Activated CD8-positive, alpha-beta T cell treated with anti-CD3 and anti-CD28 coated beads for 36 hours (primary cell): ENCODE results near the gene IL1A. TPM values are rescaled to one million over a fixed set of nuclear protein-coding genes. Genes with fewer than 3 reads are reported as not detected.

Source experiments
- ATAC-seq: fragments of 200-7000 bp; cut with Tn5 transposase; one replicate; pipeline ENCODE4 v1.10.0; 2021; ENCODE audit warnings: mild to moderate bottlenecking, moderate library complexity
- CTCF ChIA-PET: fragments of 350-600 bp; sonication (Branson Sonifier 250); formaldehyde crosslinking; loops from one replicate; lab custom pipeline; 2021; ENCODE audit warnings: antibody characterized with exemption; lab: Charles Lee
- POLR2A ChIA-PET: fragments of 350-600 bp; sonication (Branson Sonifier 250); formaldehyde crosslinking; loops from one replicate; lab custom pipeline; 2021; ENCODE audit warnings: antibody characterized with exemption; lab: Charles Lee
- DNase-seq: peaks from one replicate; pipeline ENCODE4 v3.0.0-alpha.2; 2020
- H3K27ac Mint-ChIP-seq: one replicate; pipeline ENCODE4 v1.8.0; 2021; ENCODE audit warnings: mild to moderate bottlenecking, mixed read lengths
- H3K27me3 Mint-ChIP-seq: one replicate; pipeline ENCODE4 v1.8.0; 2021; ENCODE audit warnings: mixed read lengths
- H3K36me3 Mint-ChIP-seq: one replicate; pipeline ENCODE4 v1.8.0; 2021; ENCODE audit warnings: low read depth, mixed read lengths
- H3K4me1 Mint-ChIP-seq: one replicate; pipeline ENCODE4 v1.8.0; 2021; ENCODE audit warnings: low read depth, mixed read lengths
- H3K4me3 Mint-ChIP-seq: one replicate; pipeline ENCODE4 v1.8.0; 2021; ENCODE audit warnings: mild to moderate bottlenecking, moderate library complexity, mixed read lengths
- H3K9me3 Mint-ChIP-seq: one replicate; pipeline ENCODE4 v1.8.0; 2021; ENCODE audit warnings: mixed read lengths
- intact Hi-C: fragments of 100-400 bp; cut with micrococcal nuclease; formaldehyde crosslinking; loops from one replicate; pipeline ENCODE4 v1.10.0; 2022
- total RNA-seq, 2 experiments: library from RNA; stranded (reverse); gene quantifications; one replicate each; pipeline ENCODE4 v1.2.3, GENCODE V29; 2021
- TF ChIP-seq, protein P1 (sequence below): fragments of 200-600 bp; IDR thresholded peaks from one replicate; pipeline ENCODE4 v1.8.0; 2022; ENCODE audit warnings: antibody characterized with exemption, mild to moderate bottlenecking

Gene IL1A
- total RNA-seq, 2 experiments from 2014 or later: 0.69 to 0.99 TPM

GRCh38 chr2:112812318-112813267 lies 28.3 kb upstream of the IL1A start:
- no peaks in the 10 kb centered on the region for H3K27me3 Mint-ChIP-seq
- peaks cover 7% of the 10 kb centered on the region for H3K9me3 Mint-ChIP-seq
- no peak overlapping the region for H3K4me3 Mint-ChIP-seq
- CTCF ChIA-PET: interaction anchor here (1.3 to 1.4 kb wide), 2 partner anchors 10 to 70 kb away, joined by 3 read pairs; no protein-coding TSS in a partner anchor
- POLR2A ChIA-PET: interaction anchor here (1.3 to 1.4 kb wide), 2 partner anchors 12 to 72 kb away, joined by 3 read pairs; no protein-coding TSS in a partner anchor
- no peak for DNase-seq
- intact Hi-C loops: no loop called here
- TF ChIP-seq, protein P1, sequence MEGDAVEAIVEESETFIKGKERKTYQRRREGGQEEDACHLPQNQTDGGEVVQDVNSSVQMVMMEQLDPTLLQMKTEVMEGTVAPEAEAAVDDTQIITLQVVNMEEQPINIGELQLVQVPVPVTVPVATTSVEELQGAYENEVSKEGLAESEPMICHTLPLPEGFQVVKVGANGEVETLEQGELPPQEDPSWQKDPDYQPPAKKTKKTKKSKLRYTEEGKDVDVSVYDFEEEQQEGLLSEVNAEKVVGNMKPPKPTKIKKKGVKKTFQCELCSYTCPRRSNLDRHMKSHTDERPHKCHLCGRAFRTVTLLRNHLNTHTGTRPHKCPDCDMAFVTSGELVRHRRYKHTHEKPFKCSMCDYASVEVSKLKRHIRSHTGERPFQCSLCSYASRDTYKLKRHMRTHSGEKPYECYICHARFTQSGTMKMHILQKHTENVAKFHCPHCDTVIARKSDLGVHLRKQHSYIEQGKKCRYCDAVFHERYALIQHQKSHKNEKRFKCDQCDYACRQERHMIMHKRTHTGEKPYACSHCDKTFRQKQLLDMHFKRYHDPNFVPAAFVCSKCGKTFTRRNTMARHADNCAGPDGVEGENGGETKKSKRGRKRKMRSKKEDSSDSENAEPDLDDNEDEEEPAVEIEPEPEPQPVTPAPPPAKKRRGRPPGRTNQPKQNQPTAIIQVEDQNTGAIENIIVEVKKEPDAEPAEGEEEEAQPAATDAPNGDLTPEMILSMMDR: no peak
- peak overlapping the region; percentile 47 for H3K27ac Mint-ChIP-seq
- peaks cover 18% of the 10 kb centered on the region for H3K4me1 Mint-ChIP-seq
- H3K36me3 Mint-ChIP-seq: peaks cover 2% of the 10 kb centered on the region
- no peak for ATAC-seq

DNA sequence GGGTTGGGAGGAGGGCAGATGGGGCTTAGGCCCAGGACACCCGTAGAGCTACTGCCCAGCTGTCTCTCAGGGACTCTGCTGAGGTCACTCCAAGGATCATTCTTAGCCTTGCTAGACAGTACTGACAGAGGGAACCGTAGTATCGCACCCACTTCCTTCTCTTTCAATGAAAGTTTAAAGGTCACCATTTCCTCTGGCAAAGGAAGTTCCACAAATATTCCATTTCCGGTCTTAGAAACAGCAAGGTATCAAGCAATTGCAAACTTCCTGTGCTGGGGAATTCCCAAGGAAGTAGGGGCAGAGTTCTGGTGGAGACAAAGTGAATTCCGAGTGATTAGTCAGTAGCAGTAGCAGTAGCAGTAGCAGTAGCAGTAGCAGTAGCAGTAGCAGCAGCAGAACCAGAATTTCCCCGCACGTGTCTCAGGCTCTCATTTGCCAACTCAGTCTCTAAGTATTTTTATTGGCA lies 27.6 kb upstream of the IL1A start:
- DNase-seq (no peak), ATAC-seq (peak; percentile 69)
- peak overlapping the region; percentile 47 for H3K27ac Mint-ChIP-seq
- intact Hi-C loops: no loop called here
- peaks cover 11% of the 10 kb centered on the region for H3K9me3 Mint-ChIP-seq
- H3K4me3 Mint-ChIP-seq: no peak overlapping the region
- peaks cover 18% of the 10 kb centered on the region for H3K4me1 Mint-ChIP-seq
- CTCF ChIA-PET: interaction anchor here (1.3 to 1.4 kb wide), 2 partner anchors 11 to 70 kb away, joined by 3 read pairs; no protein-coding TSS in a partner anchor
- H3K36me3 Mint-ChIP-seq: peaks cover 2% of the 10 kb centered on the region
- TF ChIP-seq, protein P1: no peak
- no peaks in the 10 kb centered on the region for H3K27me3 Mint-ChIP-seq
- POLR2A ChIA-PET: interaction anchor here (1.3 to 1.4 kb wide), 2 partner anchors 11 to 73 kb away, joined by 3 read pairs; no protein-coding TSS in a partner anchor

DNA sequence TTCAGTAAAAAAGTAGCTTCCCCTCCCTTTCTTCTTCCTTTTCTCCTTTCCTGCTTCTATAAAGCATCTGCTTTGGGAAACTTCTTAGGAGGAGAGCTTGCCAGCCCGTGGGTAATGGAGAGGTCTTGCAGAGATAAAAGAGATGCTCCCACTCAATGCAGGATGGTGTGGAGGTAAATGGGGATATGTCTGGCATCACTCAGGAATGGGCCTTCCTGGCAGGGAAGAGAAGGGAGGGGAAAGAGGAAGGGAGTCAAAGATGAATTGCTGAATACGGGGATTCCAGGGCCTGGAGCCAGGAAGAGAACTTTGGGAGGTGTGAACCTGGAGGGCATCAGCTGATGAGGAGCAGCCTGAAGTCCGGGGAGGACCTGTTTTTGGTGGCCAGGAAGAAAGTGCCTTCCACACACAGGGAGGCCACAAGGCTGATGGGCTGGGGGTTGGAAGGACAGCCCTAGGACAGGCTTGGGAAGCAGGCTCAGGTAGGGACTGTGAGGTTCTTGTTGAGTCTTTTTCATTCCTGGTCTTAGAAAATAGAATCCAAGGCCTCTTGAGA lies 27.1 kb upstream of the IL1A start:
- intact Hi-C loops: no loop called here
- DNase-seq (no peak), ATAC-seq (no peak)
- TF ChIP-seq, protein P1: no peak
- ChIA-PET POLR2A (no interaction called here), CTCF (interaction anchor here (1.2 to 1.4 kb wide), 3 partner anchors 11 to 69 kb away, joined by 3 read pairs; no protein-coding TSS in a partner anchor)
- H3K36me3 Mint-ChIP-seq: peaks cover 2% of the 10 kb centered on the region
- peak overlapping the region; percentile 47 for H3K27ac Mint-ChIP-seq
- peaks cover 18% of the 10 kb centered on the region for H3K4me1 Mint-ChIP-seq
- H3K27me3 Mint-ChIP-seq: no peaks in the 10 kb centered on the region
- H3K9me3 Mint-ChIP-seq: peaks cover 11% of the 10 kb centered on the region
- no peak overlapping the region for H3K4me3 Mint-ChIP-seq

- Mint-ChIP-seq H3K36me3 (peaks cover 2% of the 10 kb centered on the region), H3K27ac (no peak overlapping the region), H3K27me3 (no peaks in the 10 kb centered on the region), H3K9me3 (peaks cover 11% of the 10 kb centered on the region), H3K4me1 (peaks cover 21% of the 10 kb centered on the region), H3K4me3 (no peak overlapping the region)
- POLR2A ChIA-PET: no interaction called here
- TF ChIP-seq, protein P1: no peak
- ATAC-seq: no peak
- intact Hi-C loops: no loop called here
- DNase-seq: no peak
- CTCF ChIA-PET: interaction anchor here (0.9 to 1.5 kb wide), 4 partner anchors 59 to 133 kb away, joined by 3 to 7 read pairs (median 4); no protein-coding TSS in a partner anchor
Measured at GRCh38 chr2:112809112-112809511, 24.8 kb upstream of the IL1A start.
